Fibroblast of lung (primary cell): Measurements from ENCODE around the gene MAP3K19. TPM values are rescaled to one million over a fixed set of nuclear protein-coding genes. Genes with fewer than 3 reads are reported as not detected.

ENCODE experiments used
- DNase-seq, 2 donors: peaks; one replicate each; pipeline versions ENCODE4 v3.0.0 to v3.0.0-alpha.2; 2010; ENCODE audit warnings: low read depth in 2 of 2
- H2AFZ ChIP-seq: 2 replicates; pipeline ENCODE4 v1.5.1; 2012; ENCODE audit warnings: low read length, control low read depth, inconsistent platforms
- H3K27ac ChIP-seq: 2 replicates; pipeline ENCODE4 v1.5.1; 2011; ENCODE audit warnings: low read length, control low read depth; ENCODE audit not compliant: insufficient read depth
- H3K27me3 ChIP-seq: 2 replicates; pipeline ENCODE4 v1.5.1; 2011; ENCODE audit warnings: mild to moderate bottlenecking, low read length; ENCODE audit not compliant: control insufficient read depth, insufficient read depth
- H3K36me3 ChIP-seq: 2 replicates; pipeline ENCODE4 v1.5.1; 2011; ENCODE audit warnings: low read length; ENCODE audit not compliant: control insufficient read depth, insufficient read depth
- H3K4me1 ChIP-seq: 2 replicates; pipeline ENCODE4 v1.5.1; 2011; ENCODE audit warnings: low read length; ENCODE audit not compliant: control insufficient read depth, insufficient read depth; ENCODE audit errors: extremely low read depth
- H3K4me2 ChIP-seq: 2 replicates; pipeline ENCODE4 v1.5.1; 2011; ENCODE audit warnings: low read length, control low read depth; ENCODE audit not compliant: insufficient read depth; ENCODE audit errors: extremely low read depth
- H3K4me3 ChIP-seq, 4 experiments: fragments of 200-600 bp in 1 of 4; sonication (generic) in 1 of 4; replicated peaks in 1 of 4; 2 replicates each; pipeline ENCODE4 v1.5.1; 2011 to 2016; ENCODE audit warnings: low read length in 4 of 4, low read depth in 3 of 4, mild to moderate bottlenecking in 3 of 4, control low read depth in 2 of 4, inconsistent platforms in 1 of 4, mixed read lengths in 1 of 4; ENCODE audit not compliant: insufficient read depth in 1 of 4; ENCODE audit errors: control extremely low read depth in 1 of 4
- H3K79me2 ChIP-seq: 2 replicates; pipeline ENCODE4 v1.5.1; 2012; ENCODE audit warnings: mild to moderate bottlenecking, low read length, inconsistent platforms; ENCODE audit not compliant: control insufficient read depth, insufficient read depth
- H3K9ac ChIP-seq: 2 replicates; pipeline ENCODE4 v1.5.1; 2011; ENCODE audit warnings: mild to moderate bottlenecking, low read length, control low read depth; ENCODE audit not compliant: insufficient read depth
- H3K9me3 ChIP-seq: 2 replicates; pipeline ENCODE4 v1.5.1; 2012; ENCODE audit warnings: low read depth, low read length; ENCODE audit not compliant: control insufficient read depth, insufficient read depth
- H4K20me1 ChIP-seq: 2 replicates; pipeline ENCODE4 v1.5.1; 2011; ENCODE audit warnings: low read length; ENCODE audit not compliant: control insufficient read depth, insufficient read depth; ENCODE audit errors: extremely low read depth
- CTCF ChIP-seq, 2 donors: IDR thresholded peaks in 1 of 2; conservative IDR thresholded peaks in 1 of 2; 1 replicate in 1 of 2; 2 replicates in 1 of 2; pipeline ENCODE4 v1.5.1; 2011 to 2012; ENCODE audit warnings: low read length in 2 of 2, control low read depth in 1 of 2, inconsistent platforms in 1 of 2, low read depth in 1 of 2, mild to moderate bottlenecking in 1 of 2
- EZH2 ChIP-seq: IDR thresholded peaks from 2 replicates; pipeline ENCODE4 v1.5.1; 2012; ENCODE audit warnings: low read length, control low read depth, mild to moderate bottlenecking; ENCODE audit errors: missing control alignments
- polyA plus RNA-seq, 2 donors: library from polyadenylated mRNA; depleted of rRNA in 1 of 2; stranded (reverse) in 1 of 2; unstranded in 1 of 2; fragments of >200 nt; gene quantifications; 2 replicates each; pipeline ENCODE4 v1.2.1, GENCODE V29; 2011 to 2012; ENCODE audit warnings: missing spikeins in 1 of 2
- total RNA-seq: library from RNA; depleted of rRNA; stranded (reverse); fragments of >200 nt; gene quantifications from 2 replicates; pipeline ENCODE4 v1.2.1, GENCODE V29; 2014

The MAP3K19 gene
- total and polyA plus RNA-seq, 2 donors (not counting 1 experiment from before 2014, with no cell fraction given), result not detected

- Histone ChIP-seq H3K27ac (no peak overlapping the region), H2AFZ (no peak overlapping the region), H4K20me1 (no peaks in the 10 kb centered on the region), H3K9ac (no peak overlapping the region), H3K4me2 (no peak overlapping the region), H3K9me3 (no peaks in the 10 kb centered on the region), H3K36me3 (no peaks in the 10 kb centered on the region), H3K79me2 (no peaks in the 10 kb centered on the region), H3K4me3 (no peak overlapping the region), H3K27me3 (peaks cover 2% of the 10 kb centered on the region), H3K4me1 (no peaks in the 10 kb centered on the region)
- TF ChIP-seq EZH2 (no peak), CTCF (conservative IDR thresholded peaks at IDR 0.05 in 1 of 2, IDR thresholded peaks at IDR 0.05 in 1 of 2; ENCODE audit: low read depth in 1 of 2, low read length in 2 of 2) (no peak)
- DNase-seq, result no peak
These were observed 36.9 kb downstream of the MAP3K19 start for GRCh38 chr2:135010200-135010942.

- TF ChIP-seq EZH2 (no peak), CTCF (conservative IDR thresholded peaks at IDR 0.05 in 1 of 2, IDR thresholded peaks at IDR 0.05 in 1 of 2; ENCODE audit: low read depth in 1 of 2, low read length in 2 of 2) (no peak)
- no peaks in the 10 kb centered on the region for H3K36me3 ChIP-seq
- DNase-seq, result no peak
- no peak overlapping the region for H3K4me3 ChIP-seq
- H3K27me3 ChIP-seq, result peaks cover 8% of the 10 kb centered on the region
- H3K9me3 ChIP-seq, result no peaks in the 10 kb centered on the region
- H2AFZ ChIP-seq, result no peak overlapping the region
- no peaks in the 10 kb centered on the region for H3K79me2 ChIP-seq
- H3K4me1 ChIP-seq, result peaks cover 2% of the 10 kb centered on the region
- H3K4me2 ChIP-seq, result no peak overlapping the region
- no peak overlapping the region for H3K27ac ChIP-seq
- H3K9ac ChIP-seq, result no peak overlapping the region
- H4K20me1 ChIP-seq, result no peaks in the 10 kb centered on the region
These were observed 37.9 kb downstream of the MAP3K19 start for GRCh38 chr2:135009339-135009738.

- H3K27ac ChIP-seq, result no peak overlapping the region
- no peak overlapping the region for H3K9ac ChIP-seq
- peaks cover 8% of the 10 kb centered on the region for H3K27me3 ChIP-seq
- DNase-seq, result no peak
- H3K36me3 ChIP-seq, result no peaks in the 10 kb centered on the region
- no peak for TF ChIP-seq CTCF (conservative IDR thresholded peaks at IDR 0.05 in 1 of 2, IDR thresholded peaks at IDR 0.05 in 1 of 2; ENCODE audit: low read depth in 1 of 2, low read length in 2 of 2)
- no peak for TF ChIP-seq EZH2
- peaks cover 2% of the 10 kb centered on the region for H3K4me1 ChIP-seq
- H3K4me2 ChIP-seq, result no peak overlapping the region
- no peaks in the 10 kb centered on the region for H3K79me2 ChIP-seq
- no peaks in the 10 kb centered on the region for H3K9me3 ChIP-seq
- no peak overlapping the region for H3K4me3 ChIP-seq
- no peaks in the 10 kb centered on the region for H4K20me1 ChIP-seq
- H2AFZ ChIP-seq, result no peak overlapping the region
These were observed 41.5 kb downstream of the MAP3K19 start for GRCh38 chr2:135005753-135006152.
